NCI-H345 treated with DMSO at 0.1 percent for 48 hours (cell line): ENCODE measurements around the gene KIF1A.
"Not testable (repeated sequence)": the region's sequence is repeated elsewhere in the genome, so short reads cannot be mapped to it uniquely, and the experiment has no call there.

Experiments
- DNase-seq: peaks from one replicate; lab custom pipeline; 2025; ENCODE audit not compliant: unreplicated experiment; lab: John Stamatoyannopoulos, UW

KIF1A gene

DNA sequence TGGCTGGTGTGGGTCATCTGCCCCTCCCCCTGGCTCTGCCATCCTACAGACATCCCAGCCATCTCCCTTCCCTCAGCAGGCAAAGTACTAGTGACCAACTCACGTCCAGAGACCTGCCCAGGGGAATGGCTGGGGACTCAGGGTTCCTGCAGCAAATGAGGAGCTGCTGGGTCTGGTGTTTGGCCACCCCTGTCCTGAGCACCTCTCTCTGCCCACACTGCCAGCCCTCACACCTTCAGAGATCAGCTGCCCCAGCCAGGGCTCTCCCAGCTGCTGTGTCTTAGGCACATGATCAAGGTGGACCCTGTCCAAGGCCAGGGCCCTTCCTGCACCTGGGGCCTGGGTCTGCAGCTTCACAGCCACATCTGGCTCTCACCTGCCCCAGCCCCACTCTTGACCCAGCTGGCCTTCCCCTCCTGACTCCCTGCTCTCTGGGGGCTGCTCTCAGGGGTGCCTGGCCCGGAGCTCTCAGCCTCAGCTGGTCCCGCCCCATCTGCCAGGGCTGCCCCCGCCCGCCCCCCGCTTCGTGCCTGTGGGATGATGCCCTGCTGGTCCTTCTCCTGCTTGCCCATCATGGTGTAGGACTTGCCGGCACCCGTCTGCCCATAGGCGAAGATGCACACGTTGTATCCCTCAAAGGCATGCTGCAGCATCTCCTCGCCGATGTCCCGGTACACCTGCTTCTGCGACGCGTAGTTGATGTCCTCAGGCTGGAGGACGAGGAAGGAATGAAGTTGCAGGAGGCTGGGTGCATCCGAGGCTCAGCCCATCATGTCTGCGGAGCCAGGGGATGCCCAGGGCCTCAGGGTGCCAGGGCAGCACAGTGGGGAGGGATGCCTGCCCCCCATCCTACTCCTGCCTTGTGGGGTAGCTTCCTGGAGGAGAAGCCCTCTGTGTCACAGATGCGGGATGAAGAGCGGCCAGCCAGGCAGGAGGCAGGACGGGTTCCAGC, 32.2 kb downstream of the KIF1A start:
- no peak for DNase-seq

DNA sequence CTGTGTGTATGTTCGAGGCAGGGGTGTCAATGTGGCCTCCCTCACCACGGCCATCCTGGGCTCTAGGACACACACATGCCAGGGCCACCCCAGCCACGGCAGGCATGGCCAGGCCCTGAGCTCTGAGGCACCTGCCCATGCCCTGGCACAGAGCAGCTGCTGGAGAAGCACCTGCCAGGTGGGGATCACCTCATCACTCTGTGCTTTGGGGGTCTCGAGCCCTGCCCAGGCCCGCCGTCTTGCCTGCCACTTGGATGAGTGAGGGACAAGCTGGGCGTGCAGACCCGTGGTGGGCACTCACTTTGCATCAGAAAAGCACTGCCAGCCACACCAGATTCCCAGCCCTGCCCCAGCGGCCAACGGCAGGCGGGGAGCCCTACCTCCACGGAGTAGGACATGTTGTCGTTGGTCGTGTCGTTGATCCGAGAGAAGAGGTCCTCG, 33.1 kb downstream of the KIF1A start:
- no peak for DNase-seq

DNA sequence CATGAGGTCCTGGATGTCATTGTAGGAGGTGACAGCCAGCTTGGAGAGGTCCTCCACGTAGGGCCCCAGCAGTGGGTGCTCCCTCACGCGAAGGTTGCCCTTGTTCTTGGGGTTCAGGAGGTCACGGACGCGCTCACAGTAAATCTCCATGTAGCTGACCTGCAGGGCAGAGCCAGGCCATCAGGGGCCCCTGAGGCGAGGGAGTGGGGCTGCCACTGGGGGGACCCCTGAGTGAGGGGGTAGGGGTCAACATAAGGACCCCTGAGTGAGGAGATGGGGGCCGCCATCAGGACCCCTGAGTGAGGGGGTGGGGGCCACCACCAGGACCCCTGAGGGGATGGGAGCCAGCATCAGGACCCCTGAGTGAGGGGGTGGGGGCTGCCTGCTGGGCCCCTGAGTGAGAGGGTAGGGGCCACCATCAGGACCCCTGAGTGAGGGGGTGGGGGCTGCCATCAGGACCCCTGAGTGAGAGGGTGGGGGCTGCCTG, 33.6 kb downstream of the KIF1A start:
- no peak for DNase-seq

DNA sequence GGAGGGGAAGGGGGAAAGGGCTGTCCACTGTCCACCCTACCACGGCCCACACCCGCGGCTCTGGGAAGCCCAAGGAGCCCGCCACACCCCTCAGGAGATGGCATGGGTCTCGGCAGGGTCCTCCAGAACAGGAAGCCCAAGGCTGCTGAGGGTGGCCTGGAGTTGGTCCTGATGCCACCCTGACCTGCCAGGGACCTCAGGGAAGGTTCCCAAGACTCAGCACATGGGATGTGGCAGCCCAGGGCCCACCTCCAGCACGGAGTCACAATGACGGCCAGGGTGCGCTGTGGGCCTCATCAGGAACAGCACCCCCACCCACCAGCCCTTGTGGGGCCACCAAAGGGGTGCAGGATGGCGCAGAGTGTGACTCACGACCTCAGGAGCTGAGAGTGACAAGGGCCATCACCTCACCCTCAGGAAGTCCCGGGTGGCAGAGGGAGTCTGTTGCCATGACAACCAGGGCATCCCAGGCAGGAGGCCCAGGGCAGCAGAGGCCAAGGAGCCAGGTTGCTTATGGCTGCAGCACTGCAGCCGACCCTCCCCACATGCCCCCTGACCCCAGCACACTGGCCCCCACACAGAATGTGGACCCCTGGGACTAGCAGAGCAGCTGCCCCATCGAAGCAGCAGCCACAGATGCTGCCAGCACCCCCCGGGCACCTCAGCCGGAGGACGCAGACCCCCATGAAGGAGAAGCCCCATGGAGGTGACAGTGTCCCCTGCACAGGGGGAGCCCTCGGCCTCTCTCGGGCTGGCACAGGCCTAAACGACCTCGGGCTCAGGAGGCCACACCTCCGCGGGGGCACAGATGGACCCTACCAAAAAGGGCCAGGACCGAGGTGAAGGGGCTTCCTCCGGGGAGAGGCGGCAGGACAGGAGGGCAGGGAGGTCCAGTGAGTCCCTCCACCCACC, 34.3 kb downstream of the KIF1A start:
- no peak for DNase-seq

DNA sequence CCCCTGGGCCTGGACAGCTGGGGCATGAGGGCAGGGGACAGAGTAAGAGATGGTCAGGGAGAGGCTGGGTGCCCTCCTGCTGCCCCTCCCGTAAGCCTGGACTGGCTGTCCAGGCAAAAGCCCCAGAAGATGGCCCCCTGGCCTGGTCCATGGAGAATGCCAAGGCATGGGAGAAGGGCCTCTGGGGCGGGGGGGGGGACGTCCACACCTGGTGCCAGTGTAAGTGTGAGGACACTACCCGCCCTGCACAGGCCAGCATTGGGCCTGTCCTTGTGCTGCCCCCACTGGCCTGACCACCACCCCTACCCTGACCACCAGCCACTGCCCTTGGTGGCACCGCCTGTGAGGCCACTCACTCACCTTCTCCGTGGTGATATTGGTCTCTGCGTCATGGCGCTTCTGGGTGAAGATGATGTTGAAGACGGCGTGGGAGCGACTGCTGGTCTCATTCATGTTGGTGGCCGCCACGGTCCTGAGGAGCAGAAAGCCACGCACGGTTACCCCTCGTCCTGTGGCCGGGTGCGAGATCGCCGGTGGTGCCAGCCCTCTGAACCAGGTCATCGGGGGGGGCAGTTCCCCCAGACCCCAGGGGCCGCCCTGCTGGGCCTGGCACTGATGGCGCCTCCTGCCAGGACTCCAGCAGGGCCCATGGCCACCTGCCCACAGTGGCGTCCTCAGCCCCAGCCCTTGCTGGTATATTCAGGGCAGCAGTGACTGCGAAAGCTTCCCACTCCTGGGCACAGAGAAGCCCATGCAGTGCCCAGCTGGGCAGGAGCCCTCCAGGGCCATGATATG, 35.2 kb downstream of the KIF1A start:
- DNase-seq: no peak

DNA sequence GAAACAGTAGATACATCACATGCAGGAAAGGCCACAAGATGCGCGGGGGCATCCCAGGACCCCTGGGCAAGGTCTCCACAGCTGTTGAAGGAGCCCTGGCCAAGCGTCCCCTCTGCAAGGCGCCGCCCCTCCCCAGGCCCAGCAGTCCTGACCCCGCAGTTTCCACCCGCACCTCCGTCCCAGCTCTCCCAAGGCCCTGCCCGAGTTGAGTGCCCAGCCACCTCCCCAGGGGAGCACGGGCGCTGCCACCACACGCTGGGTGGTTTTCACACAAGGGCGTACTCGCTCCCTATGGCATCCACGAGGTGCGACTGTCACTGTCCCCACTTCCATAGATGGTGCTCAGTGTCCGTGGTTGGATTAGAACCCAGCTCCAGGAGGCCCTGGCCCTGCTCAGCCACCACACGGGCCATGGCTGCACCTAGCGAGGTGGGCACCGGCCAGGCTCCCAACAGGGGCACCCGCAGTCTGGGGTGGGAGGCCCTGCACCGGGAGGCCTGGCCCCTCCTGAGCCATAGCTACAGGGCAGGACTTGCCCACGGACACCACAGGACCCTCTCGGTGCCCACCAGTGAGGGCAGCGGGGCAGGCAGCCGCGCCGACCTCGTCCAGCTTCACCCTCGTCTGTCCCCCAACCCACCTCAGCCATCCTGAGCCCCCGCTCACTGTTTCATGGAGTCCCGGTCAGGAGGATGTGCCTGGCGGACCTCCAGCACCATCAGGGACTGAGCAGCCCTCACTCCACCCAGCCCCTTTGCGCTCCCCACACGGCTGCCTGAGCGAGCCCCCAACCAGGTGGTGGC, 36.0 kb downstream of the KIF1A start:
- DNase-seq: no peak

DNA sequence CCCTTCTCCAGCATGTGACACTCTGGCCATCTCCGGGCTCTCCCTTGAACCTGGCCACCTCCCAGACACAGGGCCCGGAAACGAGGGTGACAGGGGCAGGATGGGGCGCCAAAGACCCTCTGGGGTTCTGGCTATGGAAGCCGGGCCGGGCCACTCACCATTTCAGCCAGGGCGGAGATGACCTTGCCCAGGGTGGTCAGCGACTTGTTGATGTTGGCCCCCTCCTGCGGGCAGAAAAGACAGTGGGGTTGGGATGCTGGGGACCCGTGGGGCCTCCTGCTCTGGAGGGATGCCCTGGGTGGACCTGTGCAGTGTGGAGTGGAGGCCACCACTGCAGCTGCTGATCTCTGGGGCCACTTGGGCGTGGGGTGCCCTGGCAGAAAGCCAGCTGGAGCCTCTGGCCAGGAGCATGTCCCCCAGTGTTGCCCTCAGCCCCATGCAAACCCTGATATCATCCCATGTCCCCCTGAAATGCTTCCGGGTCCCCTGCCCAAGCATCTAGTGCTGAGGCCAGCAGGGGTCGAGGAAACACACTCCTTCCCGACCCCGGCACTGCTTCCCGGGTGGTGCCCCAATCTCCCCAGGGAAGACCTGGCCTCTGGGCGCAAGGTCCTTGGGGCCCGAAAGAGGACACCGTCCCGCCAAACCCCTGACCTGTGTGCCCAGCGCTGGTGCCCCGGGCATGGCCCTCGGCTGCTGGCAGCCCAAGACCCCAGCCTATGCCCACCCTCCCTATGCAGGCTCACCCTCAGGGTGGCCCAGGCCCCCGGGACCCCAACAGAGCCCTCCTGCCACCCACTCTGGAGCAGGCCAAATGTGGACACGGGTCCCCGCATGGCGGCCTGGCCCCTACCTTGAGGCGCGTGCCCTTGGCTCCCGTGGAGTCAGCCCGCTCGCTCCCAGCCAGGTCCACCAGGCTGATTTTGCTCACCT, 36.9 kb downstream of the KIF1A start:
- DNase-seq: no peak

DNA sequence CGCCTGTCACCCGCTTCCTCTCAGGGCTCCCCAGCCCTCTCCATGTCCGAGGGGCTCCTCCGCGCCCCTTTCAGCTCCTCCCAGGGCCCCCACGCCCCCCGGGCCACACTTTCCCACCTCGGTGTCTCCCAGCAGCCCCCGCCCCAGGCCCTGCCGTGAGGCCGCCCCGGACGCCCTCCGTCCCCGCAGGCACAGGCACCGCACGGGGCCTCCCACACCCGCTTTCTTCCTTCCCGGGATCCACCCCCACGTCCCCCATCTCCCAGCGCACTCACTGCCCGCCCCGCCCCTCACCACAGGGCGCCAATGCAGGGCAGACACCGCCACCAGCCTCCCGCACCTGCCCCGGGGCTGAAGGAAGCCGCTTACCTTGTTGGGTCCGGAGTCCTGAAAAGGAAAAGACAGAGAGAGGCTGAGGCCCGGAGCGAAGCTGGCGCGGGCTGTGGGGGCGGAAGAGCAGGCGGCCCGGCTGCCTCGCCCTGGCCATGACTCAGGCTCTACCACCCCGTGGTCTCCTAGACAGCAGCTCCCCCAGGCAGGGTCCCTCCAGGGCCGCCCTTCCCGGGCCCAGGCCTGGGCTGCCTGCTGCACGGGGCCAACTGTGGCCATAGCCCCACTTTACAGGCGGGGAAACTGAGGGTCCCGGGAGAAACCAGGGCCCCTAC, 37.7 kb downstream of the KIF1A start:
- DNase-seq: no peak

DNA sequence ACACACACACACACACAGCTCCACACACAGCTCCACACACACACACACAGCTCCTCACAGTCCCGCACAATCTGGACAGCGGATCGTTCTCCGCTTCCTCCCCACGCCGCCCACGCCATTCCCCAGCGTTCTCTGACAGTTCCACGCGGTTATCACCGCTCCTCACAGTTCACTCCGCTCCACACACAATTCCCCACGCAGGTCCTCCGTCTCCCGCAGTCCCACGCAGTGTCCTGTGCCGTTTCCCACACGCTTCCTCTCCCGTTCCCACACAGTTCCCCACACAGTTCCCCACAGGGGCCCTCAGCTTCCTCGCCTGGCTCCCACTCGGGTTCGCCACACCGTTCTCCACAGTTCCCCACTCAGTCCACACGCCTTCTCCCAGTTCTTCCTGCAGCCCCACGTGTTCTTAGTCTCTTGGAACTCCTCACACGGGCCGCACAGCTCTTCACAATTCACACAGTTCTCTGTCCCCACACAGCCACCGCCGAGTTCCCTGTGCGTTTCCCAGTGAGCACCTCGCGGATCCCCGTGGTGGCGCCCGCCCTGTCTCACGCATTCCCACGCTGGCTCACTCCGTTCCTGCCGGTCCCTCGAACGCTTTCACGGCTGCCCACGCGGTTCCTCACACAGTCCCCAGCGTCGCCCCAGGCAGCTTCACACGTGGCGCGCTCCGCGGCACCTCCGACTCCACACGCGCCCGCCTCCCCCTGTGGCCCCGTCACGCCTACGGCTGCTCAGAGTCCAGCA, 38.4 kb downstream of the KIF1A start:
- no peak for DNase-seq

DNA sequence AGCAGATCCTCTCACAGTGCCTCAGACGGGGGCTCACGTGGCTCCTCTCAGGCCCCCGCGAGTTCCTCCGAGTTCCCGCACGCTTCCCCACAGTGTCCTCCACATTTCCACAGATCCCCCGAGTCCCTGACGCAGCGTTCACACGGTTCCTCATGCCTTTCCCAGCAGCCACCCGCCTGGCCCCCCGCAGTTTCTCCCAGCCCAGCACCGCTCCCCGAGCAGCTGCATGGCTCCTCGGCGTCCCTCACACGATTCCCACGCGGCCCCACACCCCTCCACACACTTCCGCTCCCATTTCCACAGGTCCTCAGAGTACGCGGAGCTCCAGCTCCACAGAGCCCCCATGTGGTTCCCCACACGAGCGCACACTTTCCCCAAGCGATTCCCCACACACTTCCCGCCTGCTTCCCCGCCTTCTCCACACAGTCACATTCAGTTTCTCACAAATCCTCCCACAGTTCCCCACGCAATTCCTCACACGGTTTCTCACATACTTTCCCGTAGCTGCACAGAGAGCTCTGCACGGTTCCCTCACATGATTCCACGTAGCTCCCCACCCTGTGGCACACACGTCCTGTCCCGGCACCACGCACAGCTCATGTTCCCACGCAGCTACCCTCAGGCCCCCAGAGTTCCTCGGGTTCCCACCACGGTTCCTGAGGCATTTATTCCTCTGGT, 39.9 kb downstream of the KIF1A start:
- no peak for DNase-seq

DNA sequence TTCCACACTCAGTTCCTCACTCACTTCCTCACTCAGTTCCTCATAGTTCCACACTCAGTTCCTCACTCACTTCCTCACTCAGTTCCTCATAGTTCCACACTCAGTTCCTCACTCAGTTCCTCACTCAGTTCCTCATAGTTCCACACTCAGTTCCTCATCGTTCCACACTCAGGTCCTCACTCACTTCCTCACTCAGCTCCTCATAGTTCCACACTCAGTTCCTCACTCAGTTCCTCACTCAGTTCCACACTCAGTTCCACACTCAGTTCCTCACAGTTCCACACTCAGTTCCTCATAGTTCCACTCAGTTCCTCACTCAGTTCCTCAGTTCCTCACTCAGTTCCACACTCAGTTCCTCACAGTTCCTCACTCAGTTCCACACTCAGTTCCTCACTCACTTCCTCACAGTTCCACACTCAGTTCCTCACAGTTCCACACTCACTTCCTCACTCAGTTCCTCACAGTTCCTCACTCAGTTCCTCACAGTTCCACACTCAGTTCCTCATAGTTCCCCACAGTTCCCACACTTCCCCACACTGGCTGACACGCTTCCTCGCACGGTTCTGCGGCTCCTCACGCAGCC, 40.7 kb downstream of the KIF1A start:
- DNase-seq: not testable (repeated sequence)

DNA sequence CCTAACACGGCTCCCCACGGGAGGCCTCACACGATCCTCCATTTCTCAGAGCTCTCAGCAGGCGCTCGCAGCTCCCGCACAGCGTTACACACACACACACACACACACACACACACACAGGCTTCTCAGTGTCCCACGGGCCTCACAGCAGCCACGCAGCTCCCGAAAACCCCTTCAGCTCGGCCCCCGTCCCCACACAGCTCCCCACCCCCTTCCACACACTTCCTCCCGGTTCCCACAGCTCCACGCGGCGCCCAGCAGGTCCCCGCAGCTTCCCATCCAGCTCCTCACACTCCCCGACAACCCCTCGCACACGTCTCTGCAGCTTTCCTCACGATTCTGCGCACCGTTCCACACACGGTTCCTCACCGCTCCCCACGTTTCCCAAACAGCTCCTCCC, 41.6 kb downstream of the KIF1A start:
- DNase-seq: no peak

DNA sequence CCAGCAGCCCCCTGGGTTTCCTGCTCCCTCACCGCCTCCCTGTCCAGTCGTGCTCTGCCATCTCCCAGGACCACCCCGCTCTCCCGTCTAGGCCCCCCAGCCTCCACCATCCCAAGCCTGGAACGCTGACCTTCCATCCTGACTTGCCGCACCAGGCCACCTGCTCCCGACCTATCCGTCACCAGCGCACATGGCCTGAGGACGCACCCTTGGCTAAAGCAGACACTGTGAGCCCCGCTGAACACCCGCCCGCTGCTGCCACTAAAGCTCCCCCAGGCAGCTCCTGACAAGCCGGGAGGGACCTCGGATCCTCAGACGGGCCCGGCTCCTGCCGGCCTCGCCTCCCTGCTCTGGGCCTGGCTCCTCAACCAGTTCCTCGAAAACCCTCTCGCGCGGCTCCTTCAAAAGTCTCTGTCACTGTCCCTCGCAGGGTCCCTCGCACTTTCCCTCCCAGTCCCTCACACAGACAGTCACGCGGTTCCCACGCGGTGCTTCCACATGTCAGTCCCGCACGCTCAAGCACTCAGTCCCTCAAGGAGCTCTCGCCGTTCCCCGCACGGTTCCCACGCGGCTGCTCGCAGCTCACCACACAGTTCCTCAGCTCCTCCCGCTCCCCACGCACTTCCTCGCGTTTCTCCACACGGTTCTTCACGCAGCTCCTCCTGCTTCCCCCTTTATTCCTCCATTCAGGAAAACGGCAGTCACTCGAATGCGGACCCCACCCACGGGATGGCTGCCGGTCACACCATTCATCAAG, 42.4 kb downstream of the KIF1A start:
- no peak for DNase-seq

DNA sequence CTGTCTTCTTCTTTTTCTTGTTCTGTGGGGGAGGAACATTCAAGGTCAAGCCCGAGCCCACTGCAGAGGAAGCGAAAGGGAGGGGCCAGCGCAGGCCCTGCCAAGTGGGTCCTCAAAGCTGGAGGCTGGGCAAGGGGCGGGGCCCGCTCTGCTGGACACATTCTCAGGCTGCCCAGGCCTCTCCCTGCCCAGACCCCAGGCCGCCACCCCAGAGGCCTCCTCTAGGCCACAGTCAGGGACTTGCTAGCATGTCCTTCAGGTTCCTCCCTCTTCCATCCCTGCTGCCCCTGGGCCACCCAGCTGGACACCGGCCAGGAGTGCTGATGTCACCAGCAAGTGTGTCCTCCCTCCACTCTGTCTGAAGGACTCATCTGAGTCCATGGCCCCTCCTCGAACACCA, 44.1 kb downstream of the KIF1A start:
- DNase-seq: no peak

DNA sequence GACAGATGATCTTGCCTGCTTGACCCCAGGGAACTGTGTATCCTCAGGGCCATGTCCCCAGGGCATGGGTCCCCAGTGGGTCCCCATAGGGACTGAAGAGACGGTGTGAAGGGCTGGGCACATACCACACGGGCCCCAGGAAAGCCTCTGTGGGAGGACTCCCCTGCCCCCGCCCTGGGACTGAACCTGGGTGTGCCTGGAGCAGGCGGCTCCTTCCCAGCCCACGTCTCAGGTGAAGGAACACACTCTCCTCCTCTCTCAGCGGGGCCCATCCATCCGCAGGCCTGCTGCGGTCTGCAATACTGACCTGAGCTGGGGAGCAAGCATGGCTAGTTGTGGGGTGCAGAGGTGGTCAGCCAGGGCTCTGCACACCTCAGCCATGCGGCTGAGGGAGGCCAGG, 45.2 kb downstream of the KIF1A start:
- DNase-seq: no peak

DNA sequence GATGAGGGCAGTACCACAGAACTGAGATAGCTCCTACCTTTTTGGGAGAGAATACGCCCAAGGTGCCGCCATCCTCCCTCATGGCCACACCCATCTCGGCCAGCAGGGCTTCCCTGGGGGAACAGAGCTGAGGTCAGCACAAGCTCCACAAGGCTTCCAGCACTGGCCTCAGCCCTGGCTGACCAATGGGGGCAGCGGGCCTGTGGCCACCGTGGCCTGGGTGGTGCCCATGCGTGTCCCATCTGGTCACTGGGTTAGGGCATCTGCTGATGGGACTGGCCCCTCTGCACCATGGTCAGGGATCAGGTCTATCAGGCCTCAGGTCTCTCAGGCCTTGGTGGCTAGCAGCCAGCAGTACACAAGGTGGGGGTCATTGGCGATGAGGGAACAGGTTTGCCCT, 50.9 kb downstream of the KIF1A start:
- DNase-seq: no peak
